Loucy (cell line): ENCODE measurements around the gene CHST6.

Experiments
- H2AFZ ChIP-seq: fragments of 200-600 bp; sonication (generic); 2 replicates; pipeline ENCODE4 v1.6.0; 2016; ENCODE audit warnings: antibody characterized with exemption, mild to moderate bottlenecking, low read length, moderate library complexity
- H3F3A ChIP-seq: fragments of 200-600 bp; 2 replicates; pipeline ENCODE4 v1.6.0; 2016; ENCODE audit warnings: antibody characterized with exemption, low read depth, mild to moderate bottlenecking
- H3K27me3 ChIP-seq: fragments of 200-600 bp; sonication (generic); 2 replicates; pipeline ENCODE4 v1.6.1; 2014; ENCODE audit warnings: low read length, mild to moderate bottlenecking; ENCODE audit not compliant: insufficient read depth, poor library complexity, severe bottlenecking
- H3K36me3 ChIP-seq: fragments of 200-600 bp; sonication (generic); 2 replicates; pipeline ENCODE4 v1.6.1; 2016; ENCODE audit warnings: low read length; ENCODE audit not compliant: insufficient read depth
- H3K4me1 ChIP-seq: fragments of 200-600 bp; sonication (generic); 2 replicates; pipeline ENCODE4 v1.5.1; 2014; ENCODE audit warnings: low read length, mild to moderate bottlenecking; ENCODE audit not compliant: insufficient read depth, poor library complexity, severe bottlenecking
- H3K4me2 ChIP-seq: fragments of 200-600 bp; sonication (generic); 2 replicates; pipeline ENCODE4 v1.6.0; 2014; ENCODE audit warnings: antibody characterized with exemption, low read length, low read depth, mild to moderate bottlenecking; ENCODE audit not compliant: poor library complexity, severe bottlenecking
- H3K4me3 ChIP-seq: fragments of 200-600 bp; sonication (generic); 2 replicates; pipeline ENCODE4 v1.5.1; 2014; ENCODE audit warnings: low read length, mild to moderate bottlenecking, mixed read lengths; ENCODE audit not compliant: poor library complexity, severe bottlenecking
- H3K79me2 ChIP-seq: fragments of 200-600 bp; sonication (generic); 2 replicates; pipeline ENCODE4 v1.6.1; 2014; ENCODE audit warnings: low read length; ENCODE audit not compliant: insufficient read depth
- H3K9ac ChIP-seq: fragments of 200-600 bp; sonication (generic); 2 replicates; pipeline ENCODE4 v1.6.0; 2014; ENCODE audit warnings: mild to moderate bottlenecking, low read depth, low read length, moderate library complexity; ENCODE audit not compliant: poor library complexity, severe bottlenecking
- H3K9me2 ChIP-seq: fragments of 200-600 bp; sonication (generic); replicated peaks from 2 replicates; pipeline ENCODE4 v1.6.1; 2016; ENCODE audit warnings: low read depth, low read length, mixed read lengths
- H3K9me3 ChIP-seq: fragments of 200-600 bp; sonication (generic); 2 replicates; pipeline ENCODE4 v1.6.1; 2014; ENCODE audit warnings: mild to moderate bottlenecking, antibody characterized with exemption, low read length, low read depth; ENCODE audit not compliant: insufficient read depth
- H4K20me1 ChIP-seq: fragments of 200-600 bp; sonication (generic); 2 replicates; pipeline ENCODE4 v1.6.0; 2014; ENCODE audit warnings: antibody characterized with exemption, low read length, mild to moderate bottlenecking; ENCODE audit not compliant: insufficient read depth, poor library complexity, severe bottlenecking
- CTCF ChIP-seq: fragments of 200-600 bp; sonication (generic); conservative IDR thresholded peaks from 2 replicates; pipeline ENCODE4 v1.5.1; 2014; ENCODE audit warnings: mild to moderate bottlenecking, antibody characterized with exemption, low read length
- EZH2phosphoT487 ChIP-seq: fragments of 200-600 bp; IDR thresholded peaks from 2 replicates; pipeline ENCODE4 v1.6.1; 2018; ENCODE audit warnings: antibody characterized with exemption, mild to moderate bottlenecking, moderate library complexity, borderline replicate concordance

The CHST6 gene

GRCh38 chr16:75443298-75443697 lies 51.9 kb downstream of the CHST6 start:
- no peaks in the 10 kb centered on the region for H3K27me3 ChIP-seq
- TF ChIP-seq CTCF (no peak), EZH2phosphoT487 (no peak)

GRCh38 chr16:75433732-75434413 lies 61.4 kb downstream of the CHST6 start:
- TF ChIP-seq EZH2phosphoT487, result no peak
- TF ChIP-seq CTCF, result no peak
- H3K79me2 ChIP-seq, result peaks cover 22% of the 10 kb centered on the region
- H3K9ac ChIP-seq, result peak overlapping the region; percentile 81
- H3K9me3 ChIP-seq, result no peaks in the 10 kb centered on the region
- peak overlapping the region; percentile 74 for H3K4me2 ChIP-seq
- peaks cover 8% of the 10 kb centered on the region for H3K4me1 ChIP-seq
- H4K20me1 ChIP-seq, result peaks cover 6% of the 10 kb centered on the region
- no peaks in the 10 kb centered on the region for H3F3A ChIP-seq
- H3K36me3 ChIP-seq, result no peaks in the 10 kb centered on the region
- H3K4me3 ChIP-seq, result peak overlapping the region; percentile 81
- peak overlapping the region; percentile 98 for H2AFZ ChIP-seq
- no peaks in the 10 kb centered on the region for H3K9me2 ChIP-seq
- no peaks in the 10 kb centered on the region for H3K27me3 ChIP-seq

More at GRCh38 chr16:75443298-75443697, 51.9 kb downstream of the CHST6 start:
- Histone ChIP-seq H3K9me3 (no peaks in the 10 kb centered on the region), H4K20me1 (no peaks in the 10 kb centered on the region), H3K36me3 (peaks cover 20% of the 10 kb centered on the region; the same call in 1 of the 2 replicates), H3K9me2 (no peaks in the 10 kb centered on the region), H3K4me2 (no peak overlapping the region), H3F3A (peaks cover 5% of the 10 kb centered on the region; the same call in 1 of the 2 replicates), H3K4me3 (no peak overlapping the region), H3K4me1 (no peaks in the 10 kb centered on the region), H3K9ac (no peak overlapping the region), H3K79me2 (no peaks in the 10 kb centered on the region), H2AFZ (no peak overlapping the region)

GRCh38 chr16:75432828-75433731 lies 62.2 kb downstream of the CHST6 start, which contains the start of gene CFDP1:
TSS of gene CFDP1 (minus strand) at chr16:75433503. CDS start at chr16:75433352, 151 bp downstream.
- Histone ChIP-seq H3K79me2 (peaks cover 22% of the 10 kb centered on the region), H3K9me2 (no peaks in the 10 kb centered on the region)

More at GRCh38 chr16:75432828-75433731, 62.2 kb downstream of the CHST6 start, which contains the start of gene CFDP1:
- Histone ChIP-seq H3K4me1 (peaks cover 8% of the 10 kb centered on the region), H3K4me2 (peak within 1 kb of the TSS; percentile 99), H3K4me3 (peak within 1 kb of the TSS; percentile 81), H3K36me3 (no peaks in the 10 kb centered on the region), H3K27me3 (no peaks in the 10 kb centered on the region), H3F3A (no peaks in the 10 kb centered on the region), H2AFZ (peak within 1 kb of the TSS; percentile 98), H3K9ac (peak within 1 kb of the TSS; percentile 81), H4K20me1 (peaks cover 6% of the 10 kb centered on the region), H3K9me3 (no peaks in the 10 kb centered on the region)
- TF ChIP-seq CTCF, result no peak
- no peak for TF ChIP-seq EZH2phosphoT487
